Activated T-cell treated with anti-CD3 and anti-CD28 coated beads, Interleukin-2, amount 50 U/mL, for 4 hours (primary cell): ENCODE data around the gene MYZAP. TPM values are rescaled to one million over a fixed set of nuclear protein-coding genes. Genes with fewer than 3 reads are reported as not detected.
A peak's percentile ranks its signal among the peaks of the same experiment; 100 is the strongest.

ENCODE experiments used
- ATAC-seq, 2 donors: fragments of 200-7000 bp; cut with Tn5 transposase; one replicate each; pipeline ENCODE4 v1.10.0; 2021
- DNase-seq: peaks from one replicate; pipeline ENCODE4 v3.0.0-alpha.2; 2020
- H3K27me3 Mint-ChIP-seq: one replicate; pipeline ENCODE4 v1.8.0; 2021; ENCODE audit warnings: low read depth, mixed read lengths
- H3K36me3 Mint-ChIP-seq: one replicate; pipeline ENCODE4 v1.8.0; 2022; ENCODE audit warnings: mixed read lengths; ENCODE audit not compliant: insufficient read depth
- H3K4me1 Mint-ChIP-seq: one replicate; pipeline ENCODE4 v1.8.0; 2021; ENCODE audit warnings: low read depth, mixed read lengths
- H3K4me3 Mint-ChIP-seq: one replicate; pipeline ENCODE4 v1.8.0; 2021; ENCODE audit warnings: mild to moderate bottlenecking, moderate library complexity, mixed read lengths
- H3K9me3 Mint-ChIP-seq: one replicate; pipeline ENCODE4 v1.8.0; 2021; ENCODE audit warnings: mixed read lengths
- total RNA-seq, 3 donors: library from RNA; stranded (reverse); gene quantifications; one replicate each; pipeline ENCODE4 v1.2.1, GENCODE V29; 2021

MYZAP gene
- total RNA-seq, result under 1 TPM in 2 of 3 donors, not detected in 1; 0.13 to 0.22 TPM

GRCh38 chr15:57591822-57592367 lies at the start of gene MYZAP:
MYZAP (plus strand) TSS chr15:57591904; CDS start chr15:57592035, 131 bp downstream.
- H3K4me3 Mint-ChIP-seq, result peak within 1 kb of the TSS; percentile 62
- peaks cover 25% of the 10 kb centered on the region for H3K27me3 Mint-ChIP-seq
- no peaks in the 10 kb centered on the region for H3K36me3 Mint-ChIP-seq

GRCh38 chr15:57542505-57542817 lies 49.2 kb upstream of the MYZAP start:
- peaks cover 15% of the 10 kb centered on the region for H3K27me3 Mint-ChIP-seq

More at GRCh38 chr15:57591822-57592367, at the start of gene MYZAP:
- no peaks in the 10 kb centered on the region for H3K9me3 Mint-ChIP-seq
- DNase-seq (peak; percentile 24), ATAC-seq (peak; percentile 89 to 91)
- H3K4me1 Mint-ChIP-seq, result peaks cover 30% of the 10 kb centered on the region

GRCh38 chr15:57544848-57545480 lies 46.7 kb upstream of the MYZAP start:
- H3K27me3 Mint-ChIP-seq, result peaks cover 7% of the 10 kb centered on the region
- no peaks in the 10 kb centered on the region for H3K36me3 Mint-ChIP-seq
- DNase-seq, result no peak
- no peak overlapping the region for H3K4me3 Mint-ChIP-seq
- peaks cover 2% of the 10 kb centered on the region for H3K4me1 Mint-ChIP-seq
- no peaks in the 10 kb centered on the region for H3K9me3 Mint-ChIP-seq
- no peak for ATAC-seq

More at GRCh38 chr15:57542505-57542817, 49.2 kb upstream of the MYZAP start:
- H3K4me1 Mint-ChIP-seq, result peaks cover 2% of the 10 kb centered on the region
- ATAC-seq (no peak), DNase-seq (no peak)
- H3K36me3 Mint-ChIP-seq, result no peaks in the 10 kb centered on the region
- no peaks in the 10 kb centered on the region for H3K9me3 Mint-ChIP-seq
- no peak overlapping the region for H3K4me3 Mint-ChIP-seq

- no peak for ATAC-seq
- Mint-ChIP-seq H3K9me3 (no peaks in the 10 kb centered on the region), H3K4me3 (no peak overlapping the region), H3K4me1 (no peaks in the 10 kb centered on the region), H3K36me3 (no peaks in the 10 kb centered on the region), H3K27me3 (peaks cover 8% of the 10 kb centered on the region)
- no peak for DNase-seq
Observed at GRCh38 chr15:57545995-57546394, 45.7 kb upstream of the MYZAP start.

- H3K4me1 Mint-ChIP-seq, result no peaks in the 10 kb centered on the region
- peaks cover 13% of the 10 kb centered on the region for H3K27me3 Mint-ChIP-seq
- no peaks in the 10 kb centered on the region for H3K36me3 Mint-ChIP-seq
- no peaks in the 10 kb centered on the region for H3K9me3 Mint-ChIP-seq
- DNase-seq (no peak), ATAC-seq (no peak)
- H3K4me3 Mint-ChIP-seq, result no peak overlapping the region
Observed at GRCh38 chr15:57547243-57547755, 44.4 kb upstream of the MYZAP start.

- DNase-seq, result no peak
- Mint-ChIP-seq H3K4me1 (no peaks in the 10 kb centered on the region), H3K4me3 (no peak overlapping the region), H3K36me3 (no peaks in the 10 kb centered on the region), H3K27me3 (peaks cover 13% of the 10 kb centered on the region), H3K9me3 (no peaks in the 10 kb centered on the region)
- no peak for ATAC-seq
Observed at GRCh38 chr15:57548351-57548750, 43.4 kb upstream of the MYZAP start.

GRCh38 chr15:57548835-57549234 lies 42.9 kb upstream of the MYZAP start:
- peaks cover 12% of the 10 kb centered on the region for H3K27me3 Mint-ChIP-seq
- DNase-seq (no peak), ATAC-seq (no peak)
- no peaks in the 10 kb centered on the region for H3K4me1 Mint-ChIP-seq
- H3K9me3 Mint-ChIP-seq, result no peaks in the 10 kb centered on the region
- no peaks in the 10 kb centered on the region for H3K36me3 Mint-ChIP-seq
- no peak overlapping the region for H3K4me3 Mint-ChIP-seq

GRCh38 chr15:57549935-57550334 lies 41.8 kb upstream of the MYZAP start:
- ATAC-seq (no peak), DNase-seq (no peak)
- no peaks in the 10 kb centered on the region for H3K4me1 Mint-ChIP-seq
- peaks cover 7% of the 10 kb centered on the region for H3K27me3 Mint-ChIP-seq
- no peaks in the 10 kb centered on the region for H3K36me3 Mint-ChIP-seq
- no peak overlapping the region for H3K4me3 Mint-ChIP-seq
- no peaks in the 10 kb centered on the region for H3K9me3 Mint-ChIP-seq

GRCh38 chr15:57550640-57551039 lies 41.1 kb upstream of the MYZAP start:
- no peak for DNase-seq
- ATAC-seq, result no peak
- no peaks in the 10 kb centered on the region for H3K9me3 Mint-ChIP-seq
- H3K4me1 Mint-ChIP-seq, result no peaks in the 10 kb centered on the region
- H3K27me3 Mint-ChIP-seq, result peaks cover 7% of the 10 kb centered on the region
- H3K36me3 Mint-ChIP-seq, result no peaks in the 10 kb centered on the region
- no peak overlapping the region for H3K4me3 Mint-ChIP-seq

- Mint-ChIP-seq H3K4me1 (no peaks in the 10 kb centered on the region), H3K4me3 (no peak overlapping the region), H3K36me3 (no peaks in the 10 kb centered on the region), H3K27me3 (peaks cover 7% of the 10 kb centered on the region), H3K9me3 (no peaks in the 10 kb centered on the region)
- ATAC-seq (no peak), DNase-seq (no peak)
Observed at GRCh38 chr15:57551715-57552677, 39.7 kb upstream of the MYZAP start.

GRCh38 chr15:57552678-57553334 lies 38.9 kb upstream of the MYZAP start:
- no peaks in the 10 kb centered on the region for H3K36me3 Mint-ChIP-seq
- ATAC-seq, result no peak
- no peak overlapping the region for H3K4me3 Mint-ChIP-seq
- no peak for DNase-seq
- peaks cover 8% of the 10 kb centered on the region for H3K27me3 Mint-ChIP-seq
- no peaks in the 10 kb centered on the region for H3K9me3 Mint-ChIP-seq
- no peaks in the 10 kb centered on the region for H3K4me1 Mint-ChIP-seq

GRCh38 chr15:57553526-57553925 lies 38.2 kb upstream of the MYZAP start:
- ATAC-seq, result no peak
- Mint-ChIP-seq H3K4me1 (no peaks in the 10 kb centered on the region), H3K4me3 (no peak overlapping the region), H3K36me3 (no peaks in the 10 kb centered on the region), H3K27me3 (peaks cover 10% of the 10 kb centered on the region), H3K9me3 (no peaks in the 10 kb centered on the region)
- no peak for DNase-seq

- Mint-ChIP-seq H3K9me3 (no peaks in the 10 kb centered on the region), H3K4me3 (no peak overlapping the region), H3K27me3 (peaks cover 10% of the 10 kb centered on the region), H3K36me3 (no peaks in the 10 kb centered on the region), H3K4me1 (no peaks in the 10 kb centered on the region)
- DNase-seq (no peak), ATAC-seq (no peak)
Observed at GRCh38 chr15:57554063-57554811, 37.5 kb upstream of the MYZAP start.

- peaks cover 12% of the 10 kb centered on the region for H3K27me3 Mint-ChIP-seq
- no peaks in the 10 kb centered on the region for H3K36me3 Mint-ChIP-seq
- no peaks in the 10 kb centered on the region for H3K4me1 Mint-ChIP-seq
- H3K9me3 Mint-ChIP-seq, result no peaks in the 10 kb centered on the region
- ATAC-seq, result no peak
- H3K4me3 Mint-ChIP-seq, result no peak overlapping the region
- no peak for DNase-seq
Observed at GRCh38 chr15:57554812-57555179, 36.9 kb upstream of the MYZAP start.
